Gastroesophageal sphincter (tissue), 3 donors: ENCODE results near the gene NXT2.

Source experiments
- CTCF ChIP-seq, 4 experiments: fragments of 200-600 bp in 2 of 4; fragments of 450-650 bp in 2 of 4; sonication (generic) in 1 of 4; IDR thresholded peaks; one replicate each; pipeline ENCODE4 v1.5.1; 2017 to 2019; ENCODE audit warnings: antibody characterized with exemption in 4 of 4, mild to moderate bottlenecking in 2 of 4, moderate library complexity in 2 of 4
- EP300 ChIP-seq: sonication (generic); formaldehyde crosslinking; IDR thresholded peaks from one replicate; pipeline ENCODE4 v1.6.1; 2017; ENCODE audit warnings: antibody characterized with exemption, mild to moderate bottlenecking
- POLR2A ChIP-seq, 2 donors: fragments of 450-650 bp; IDR thresholded peaks; one replicate each; pipeline ENCODE4 v1.6.1; 2017; ENCODE audit warnings: antibody characterized with exemption in 2 of 2, mild to moderate bottlenecking in 2 of 2, moderate library complexity in 1 of 2
- POLR2AphosphoS5 ChIP-seq: sonication (generic); formaldehyde crosslinking; IDR thresholded peaks from one replicate; pipeline ENCODE4 v1.6.1; 2017; ENCODE audit warnings: antibody characterized with exemption

GRCh38 chrX:109553862-109554261 is 17.2 kb downstream of the NXT2 start:
- no peak for TF ChIP-seq CTCF (IDR thresholded peaks at IDR 0.05)
- no peak for TF ChIP-seq POLR2A (IDR thresholded peaks at IDR 0.05)
- TF ChIP-seq POLR2AphosphoS5: no peak
- no peak for TF ChIP-seq EP300
